ENCODE results near the gene DDX20. TPM values are rescaled to one million over a fixed set of nuclear protein-coding genes. Genes with fewer than 3 reads are reported as not detected.

Gene DDX20
- 12.2 and 23.8 TPM in 2 replicates for total RNA-seq

GRCh38 chr1:111755331-111756123 lies at the start of gene DDX20:
Gene DDX20, plus strand, starts transcription at chr1:111755901. Its CDS starts 24 bp downstream, at chr1:111755925.

GRCh38 chr1:111739194-111739924 lies 16.3 kb upstream of the DDX20 start, which contains the start of gene INKA2:
Gene INKA2, minus strand, starts transcription at chr1:111739395. Its CDS starts 153 bp downstream, at chr1:111739242.

Other genes with a start within 250 kb of the DDX20 start
- gene RAP1A, start 136.1 kb upstream of the DDX20 start, total RNA-seq = 21.8 and 26.2 TPM in 2 replicates
- 2.0 and 2.1 TPM in 2 replicates for gene INKA2, start 16.5 kb upstream of the DDX20 start, total RNA-seq
- gene KCND3, start 233.8 kb downstream of the DDX20 start, total RNA-seq = 0.08 and 0.55 TPM in 2 replicates

Measured in hair follicular keratinocyte (primary cell).